GM12878 (cell line): Measurements from ENCODE around the gene MEIKIN. TPM values are rescaled to one million over a fixed set of nuclear protein-coding genes. Genes with fewer than 3 reads are reported as not detected.

ENCODE experiments used
- ATAC-seq: fragments of 200-7000 bp; cut with Tn5 transposase; 3 replicates; pipeline ENCODE4 v1.9.1; 2020; ENCODE audit warnings: mild to moderate bottlenecking, moderate library complexity
- BruUV-seq: library from RNA; stranded (reverse); fragments of 400-500 nt; replicated peaks from 2 replicates; lab custom pipeline; 2021; lab: Mats Ljungman, UMichigan
- CTCF ChIA-PET: fragments of 300-600 bp; sonication (Branson Sonifier 250); formaldehyde crosslinking; extraction: SDS; loops from one replicate; lab custom pipeline; 2021; ENCODE audit warnings: inconsistent platforms; lab: Yijun Ruan, JAX
- POLR2A ChIA-PET: fragments of 350-600 bp; formaldehyde crosslinking; extraction: SDS; loops from one replicate; lab custom pipeline; 2021; ENCODE audit warnings: inconsistent platforms; lab: Charles Lee
- RAD21 ChIA-PET: fragments of 300-600 bp; sonication (Branson Sonifier 250); formaldehyde crosslinking; loops from one replicate; lab custom pipeline; 2023; ENCODE audit warnings: antibody characterized with exemption; ENCODE audit not compliant: unreplicated experiment; lab: Charles Lee
- SMC1A ChIA-PET: fragments of 300-600 bp; sonication (Branson Sonifier 250); formaldehyde crosslinking; loops from one replicate; lab custom pipeline; 2023; ENCODE audit not compliant: unreplicated experiment, uncharacterized antibody; lab: Charles Lee
- DNase-seq: peaks from one replicate; pipeline ENCODE4 v3.0.0-alpha.2; 2011; ENCODE audit warnings: low read depth, low spot score
- FAIRE-seq: peaks from 3 replicates; lab custom pipeline; 2011; peaks lifted over from hg19 to GRCh38; lab: Jason Lieb, UNC
- H2AFZ ChIP-seq: 2 replicates; pipeline ENCODE4 v1.6.0; 2011; ENCODE audit warnings: low read depth, low read length, control low read depth; ENCODE audit not compliant: control insufficient read depth
- H3K27ac ChIP-seq: 2 replicates; pipeline ENCODE4 v1.5.1; 2011; ENCODE audit warnings: control low read depth; ENCODE audit not compliant: control insufficient read depth, insufficient read depth
- H3K27me3 ChIP-seq, 2 experiments: replicated peaks in 1 of 2; 2 replicates each; pipeline versions ENCODE4 v1.6.0 to v1.6.1; 2011; ENCODE audit warnings: low read length in 1 of 2; ENCODE audit not compliant: control insufficient read depth in 2 of 2, insufficient read depth in 2 of 2
- H3K36me3 ChIP-seq, 2 experiments: 2 replicates each; pipeline ENCODE4 v1.5.1; 2011; ENCODE audit warnings: low read length in 1 of 2; ENCODE audit not compliant: control insufficient read depth in 2 of 2, insufficient read depth in 2 of 2
- H3K4me1 ChIP-seq: 2 replicates; pipeline ENCODE4 v1.6.1; 2011; ENCODE audit warnings: mild to moderate bottlenecking, low read length, moderate library complexity, mixed read lengths; ENCODE audit not compliant: control insufficient read depth, insufficient read depth
- H3K4me2 ChIP-seq: 2 replicates; pipeline ENCODE4 v1.6.0; 2011; ENCODE audit warnings: control low read depth; ENCODE audit not compliant: control insufficient read depth, insufficient read depth
- H3K4me3 ChIP-seq: fragments of 200-600 bp; sonication (generic); 2 replicates; pipeline ENCODE4 v1.5.1; 2016
- H3K79me2 ChIP-seq: 2 replicates; pipeline ENCODE4 v1.6.0; 2011; ENCODE audit warnings: low read length; ENCODE audit not compliant: control insufficient read depth, insufficient read depth
- H3K9ac ChIP-seq: 2 replicates; pipeline ENCODE4 v1.8.0; 2011; ENCODE audit warnings: low read length, control low read depth, mixed read lengths; ENCODE audit not compliant: control insufficient read depth, insufficient read depth
- H3K9me3 ChIP-seq: replicated peaks from 3 replicates; pipeline ENCODE4 v1.5.1; 2011; ENCODE audit warnings: mild to moderate bottlenecking, low read length; ENCODE audit not compliant: control insufficient read depth, insufficient read depth
- H4K20me1 ChIP-seq: 2 replicates; pipeline ENCODE4 v1.6.0; 2011; ENCODE audit not compliant: control insufficient read depth, insufficient read depth
- CBX3 ChIP-seq: fragments of 200-600 bp; sonication (generic); IDR thresholded peaks from 2 replicates; pipeline ENCODE4 v1.6.1; 2016; ENCODE audit warnings: low read depth, borderline replicate concordance
- EED ChIP-seq: sonication (generic); IDR thresholded peaks from 2 replicates; pipeline ENCODE4 v1.6.1; 2016; ENCODE audit warnings: antibody characterized with exemption, low read depth
- FOXK2 ChIP-seq: fragments of 450-650 bp; IDR thresholded peaks from 2 replicates; pipeline ENCODE4 v1.6.1; 2017; ENCODE audit warnings: mild to moderate bottlenecking, moderate library complexity
- IKZF1 ChIP-seq: fragments of 450-650 bp; conservative IDR thresholded peaks from 2 replicates; pipeline ENCODE4 v1.6.1; 2017; ENCODE audit warnings: antibody characterized with exemption, mild to moderate bottlenecking
- NFXL1 ChIP-seq: fragments of 450-650 bp; IDR thresholded peaks from 2 replicates; pipeline ENCODE4 v1.6.1; 2017; ENCODE audit warnings: antibody characterized with exemption, mild to moderate bottlenecking, borderline replicate concordance
- NR2C1 ChIP-seq: fragments of 450-650 bp; IDR thresholded peaks from 2 replicates; pipeline ENCODE4 v1.6.1; 2017; ENCODE audit warnings: antibody characterized with exemption, mild to moderate bottlenecking, moderate library complexity
- SIX5 ChIP-seq: IDR thresholded peaks from 2 replicates; pipeline ENCODE4 v1.6.1; 2011; ENCODE audit warnings: mild to moderate bottlenecking, low read depth, low read length, moderate library complexity; ENCODE audit not compliant: severe bottlenecking
- SMAD1 ChIP-seq: fragments of 450-650 bp; IDR thresholded peaks from 2 replicates; pipeline ENCODE4 v1.6.1; 2018; ENCODE audit warnings: mild to moderate bottlenecking, low read depth; ENCODE audit not compliant: partially characterized antibody
- SMARCA5 ChIP-seq: fragments of 450-650 bp; IDR thresholded peaks from 2 replicates; pipeline ENCODE4 v1.6.1; 2017; ENCODE audit warnings: mild to moderate bottlenecking
- SMC3 ChIP-seq: IDR thresholded peaks from 2 replicates; pipeline ENCODE4 v1.6.1; 2011; ENCODE audit warnings: low read length, improper control_type of control experiment, borderline replicate concordance
- SP1 ChIP-seq: IDR thresholded peaks from one replicate; pipeline ENCODE4 v1.6.1; 2011; ENCODE audit warnings: low read depth, low read length
- SRF ChIP-seq, 2 experiments: IDR thresholded peaks; 2 replicates each; pipeline ENCODE4 v1.6.1; 2011; ENCODE audit warnings: low read depth in 2 of 2, low read length in 2 of 2, mild to moderate bottlenecking in 1 of 2, moderate library complexity in 1 of 2
- TCF12 ChIP-seq: IDR thresholded peaks from 2 replicates; pipeline ENCODE4 v1.6.1; 2011; ENCODE audit warnings: low read depth, mild to moderate bottlenecking, low read length
- ZBED1 ChIP-seq: IDR thresholded peaks from 2 replicates; pipeline ENCODE4 v1.6.1; 2016; ENCODE audit warnings: borderline replicate concordance
- ZNF217 ChIP-seq: fragments of 450-650 bp; IDR thresholded peaks from 2 replicates; pipeline ENCODE4 v1.6.1; 2017; ENCODE audit warnings: antibody characterized with exemption, mild to moderate bottlenecking
- WGBS: methylation state at CpG from one replicate; pipeline ENCODE4 v1.1.6; 2016; ENCODE audit warnings: low lambda C conversion rate; ENCODE audit not compliant: insufficient replicate concordance, insufficient coverage; ENCODE audit errors: missing lambda C conversion rate; 5-methylcytosine and 5-hydroxymethylcytosine counted together
- in situ Hi-C: fragments of 300-500 bp; cut with MboI; formaldehyde crosslinking; loops from 9 replicates; pipeline ENCODE4 v1.14.3; 2018; ENCODE audit warnings: mixed read lengths
- intact Hi-C: fragments of 100-400 bp; cut with micrococcal nuclease; formaldehyde crosslinking; loops from one replicate; pipeline ENCODE4 v1.14.2; 2022; ENCODE audit not compliant: unreplicated experiment
- polyA plus RNA-seq, 11 experiments: library from polyadenylated mRNA; depleted of rRNA in 4 of 11; unstranded in 6 of 11; stranded (reverse) in 5 of 11; fragments of >200 nt; fragmentation: Nextera tagmentation in 4 of 11; fragmentation: Illumina TruSeq in 1 of 11; extraction: Ambion mirVana in 4 of 11; extraction: Trizol in 1 of 11; gene quantifications; 1 replicate in 1 of 11; 2 replicates in 10 of 11; pipeline versions ENCODE4 v1.2.1 to v1.2.3, GENCODE V29; 2011 to 2016; ENCODE audit warnings: inconsistent platforms in 2 of 11, missing spikeins in 2 of 11, low read depth in 1 of 11
- total RNA-seq, 4 experiments: library from RNA; depleted of rRNA in 3 of 4; stranded (reverse); fragments of >200 nt in 3 of 4; fragmentation: Illumina TruSeq in 1 of 4; extraction: Trizol in 1 of 4; gene quantifications; 2 replicates each; pipeline versions ENCODE4 v1.2.1 to v1.2.3, GENCODE V29; 2013 to 2021
- TF ChIP-seq, protein P1 (sequence below): fragments of 450-650 bp; IDR thresholded peaks from 2 replicates; pipeline ENCODE4 v1.6.1; 2017; ENCODE audit warnings: low read depth, mild to moderate bottlenecking, moderate library complexity
- TF ChIP-seq, protein P2 (sequence below): IDR thresholded peaks from 2 replicates; pipeline ENCODE4 v1.6.1; 2012; ENCODE audit warnings: improper control_type of control experiment, low read depth, low read length; ENCODE audit not compliant: insufficient replicate concordance

Gene MEIKIN
- total and polyA plus RNA-seq, 10 of the 15 experiments (the other 5 are each of a cell fraction or from before 2014, with no cell fraction given), result not detected

DNA sequence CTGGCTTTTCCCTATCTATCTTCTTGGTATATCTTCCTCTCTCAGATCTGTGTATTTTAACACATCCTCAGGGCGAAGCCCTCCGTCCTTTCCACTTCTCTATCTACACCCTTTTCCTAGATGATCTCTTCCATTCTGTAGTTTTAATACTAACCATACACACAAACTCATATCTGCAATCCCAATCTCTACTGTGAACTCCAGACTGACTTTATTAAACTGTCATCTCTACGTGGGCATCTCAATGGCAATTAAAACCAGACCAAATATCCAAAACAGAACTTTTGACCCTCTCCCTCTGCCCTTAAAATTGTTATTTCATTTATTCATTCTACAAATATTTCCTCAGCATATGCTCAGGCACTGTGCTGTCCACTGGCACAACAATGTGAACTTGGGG lies 155.7 kb downstream of the MEIKIN start:
- Histone ChIP-seq H3K9me3 (no peaks in the 10 kb centered on the region; the same call in 2 of the 3 replicates), H3K79me2 (peaks cover 75% of the 10 kb centered on the region), H2AFZ (no peak overlapping the region), H4K20me1 (peaks cover 6% of the 10 kb centered on the region), H3K27me3 (no peaks in the 10 kb centered on the region), H3K4me1 (no peaks in the 10 kb centered on the region), H3K4me2 (no peak overlapping the region), H3K36me3 (no peaks in the 10 kb centered on the region), H3K27ac (no peak overlapping the region), H3K4me3 (0 out of 2 replicates have a peak overlapping the region, but pooled peaks have one; percentile 17), H3K9ac (no peak overlapping the region)
- no peak for FAIRE-seq
- WGBS, result 94% methylated on average over 3 of the region's 3 CpGs
- intact Hi-C loops (loop anchor here (10.0 kb wide), 1 partner anchor 515 kb away; no protein-coding TSS in a partner anchor), in situ Hi-C loops (no loop called here)
- CTCF ChIA-PET, result no interaction called here
- POLR2A ChIA-PET, result interaction anchor here (0.7 kb wide), 1 partner anchor 707 kb away, joined by 3 read pairs; no protein-coding TSS in a partner anchor
- DNase-seq, result no peak
- TF ChIP-seq TCF12 (no peak), SP1 (no peak), ZNF217 (no peak), SMC3 (no peak), NR2C1 (no peak), ZBED1 (no peak), FOXK2 (no peak), SRF (IDR thresholded peaks at IDR 0.05; ENCODE audit: low read depth in 2 of 2, low read length in 2 of 2) (no peak), SIX5 (no peak), IKZF1 (no peak), SMAD1 (no peak), NFXL1 (no peak), EED (no peak), CBX3 (no peak), SMARCA5 (no peak)
- TF ChIP-seq, protein P1, sequence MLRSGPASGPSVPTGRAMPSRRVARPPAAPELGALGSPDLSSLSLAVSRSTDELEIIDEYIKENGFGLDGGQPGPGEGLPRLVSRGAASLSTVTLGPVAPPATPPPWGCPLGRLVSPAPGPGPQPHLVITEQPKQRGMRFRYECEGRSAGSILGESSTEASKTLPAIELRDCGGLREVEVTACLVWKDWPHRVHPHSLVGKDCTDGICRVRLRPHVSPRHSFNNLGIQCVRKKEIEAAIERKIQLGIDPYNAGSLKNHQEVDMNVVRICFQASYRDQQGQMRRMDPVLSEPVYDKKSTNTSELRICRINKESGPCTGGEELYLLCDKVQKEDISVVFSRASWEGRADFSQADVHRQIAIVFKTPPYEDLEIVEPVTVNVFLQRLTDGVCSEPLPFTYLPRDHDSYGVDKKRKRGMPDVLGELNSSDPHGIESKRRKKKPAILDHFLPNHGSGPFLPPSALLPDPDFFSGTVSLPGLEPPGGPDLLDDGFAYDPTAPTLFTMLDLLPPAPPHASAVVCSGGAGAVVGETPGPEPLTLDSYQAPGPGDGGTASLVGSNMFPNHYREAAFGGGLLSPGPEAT, result no peak
- TF ChIP-seq, protein P2, sequence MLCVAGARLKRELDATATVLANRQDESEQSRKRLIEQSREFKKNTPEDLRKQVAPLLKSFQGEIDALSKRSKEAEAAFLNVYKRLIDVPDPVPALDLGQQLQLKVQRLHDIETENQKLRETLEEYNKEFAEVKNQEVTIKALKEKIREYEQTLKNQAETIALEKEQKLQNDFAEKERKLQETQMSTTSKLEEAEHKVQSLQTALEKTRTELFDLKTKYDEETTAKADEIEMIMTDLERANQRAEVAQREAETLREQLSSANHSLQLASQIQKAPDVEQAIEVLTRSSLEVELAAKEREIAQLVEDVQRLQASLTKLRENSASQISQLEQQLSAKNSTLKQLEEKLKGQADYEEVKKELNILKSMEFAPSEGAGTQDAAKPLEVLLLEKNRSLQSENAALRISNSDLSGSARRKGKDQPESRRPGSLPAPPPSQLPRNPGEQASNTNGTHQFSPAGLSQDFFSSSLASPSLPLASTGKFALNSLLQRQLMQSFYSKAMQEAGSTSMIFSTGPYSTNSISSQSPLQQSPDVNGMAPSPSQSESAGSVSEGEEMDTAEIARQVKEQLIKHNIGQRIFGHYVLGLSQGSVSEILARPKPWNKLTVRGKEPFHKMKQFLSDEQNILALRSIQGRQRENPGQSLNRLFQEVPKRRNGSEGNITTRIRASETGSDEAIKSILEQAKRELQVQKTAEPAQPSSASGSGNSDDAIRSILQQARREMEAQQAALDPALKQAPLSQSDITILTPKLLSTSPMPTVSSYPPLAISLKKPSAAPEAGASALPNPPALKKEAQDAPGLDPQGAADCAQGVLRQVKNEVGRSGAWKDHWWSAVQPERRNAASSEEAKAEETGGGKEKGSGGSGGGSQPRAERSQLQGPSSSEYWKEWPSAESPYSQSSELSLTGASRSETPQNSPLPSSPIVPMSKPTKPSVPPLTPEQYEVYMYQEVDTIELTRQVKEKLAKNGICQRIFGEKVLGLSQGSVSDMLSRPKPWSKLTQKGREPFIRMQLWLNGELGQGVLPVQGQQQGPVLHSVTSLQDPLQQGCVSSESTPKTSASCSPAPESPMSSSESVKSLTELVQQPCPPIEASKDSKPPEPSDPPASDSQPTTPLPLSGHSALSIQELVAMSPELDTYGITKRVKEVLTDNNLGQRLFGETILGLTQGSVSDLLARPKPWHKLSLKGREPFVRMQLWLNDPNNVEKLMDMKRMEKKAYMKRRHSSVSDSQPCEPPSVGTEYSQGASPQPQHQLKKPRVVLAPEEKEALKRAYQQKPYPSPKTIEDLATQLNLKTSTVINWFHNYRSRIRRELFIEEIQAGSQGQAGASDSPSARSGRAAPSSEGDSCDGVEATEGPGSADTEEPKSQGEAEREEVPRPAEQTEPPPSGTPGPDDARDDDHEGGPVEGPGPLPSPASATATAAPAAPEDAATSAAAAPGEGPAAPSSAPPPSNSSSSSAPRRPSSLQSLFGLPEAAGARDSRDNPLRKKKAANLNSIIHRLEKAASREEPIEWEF, result no peak
- ATAC-seq, result no peak
- TSS peak; percentile 4 for BruUV-seq
- RAD21 ChIA-PET, result no interaction called here
- SMC1A ChIA-PET, result no interaction called here
